ENCODE results near the gene PTOV1.

DNA sequence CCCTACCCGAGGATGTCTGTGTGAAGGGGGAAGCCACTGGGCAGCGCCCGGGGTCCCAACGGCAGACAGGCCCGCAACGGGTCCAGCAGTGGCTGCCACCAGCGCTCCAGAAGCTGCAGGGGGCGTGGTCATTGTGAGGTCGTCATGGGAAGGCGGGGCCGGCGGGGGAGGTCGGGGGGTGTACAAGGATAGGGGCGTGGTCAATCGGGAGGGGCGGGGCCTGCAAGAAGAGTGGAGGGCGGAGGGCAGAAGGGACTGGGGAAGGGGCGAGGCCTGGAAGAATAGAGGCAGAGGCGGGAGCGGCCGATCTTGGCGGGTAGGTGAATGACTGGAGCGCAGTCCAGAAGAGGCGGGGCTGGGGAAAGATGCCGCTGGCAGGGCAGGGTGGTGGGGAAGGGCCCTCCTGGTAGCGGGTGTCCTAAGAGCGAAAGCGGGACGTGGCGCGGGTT lies 42.2 kb upstream of the PTOV1 start:
- TF ChIP-seq, protein P1, sequence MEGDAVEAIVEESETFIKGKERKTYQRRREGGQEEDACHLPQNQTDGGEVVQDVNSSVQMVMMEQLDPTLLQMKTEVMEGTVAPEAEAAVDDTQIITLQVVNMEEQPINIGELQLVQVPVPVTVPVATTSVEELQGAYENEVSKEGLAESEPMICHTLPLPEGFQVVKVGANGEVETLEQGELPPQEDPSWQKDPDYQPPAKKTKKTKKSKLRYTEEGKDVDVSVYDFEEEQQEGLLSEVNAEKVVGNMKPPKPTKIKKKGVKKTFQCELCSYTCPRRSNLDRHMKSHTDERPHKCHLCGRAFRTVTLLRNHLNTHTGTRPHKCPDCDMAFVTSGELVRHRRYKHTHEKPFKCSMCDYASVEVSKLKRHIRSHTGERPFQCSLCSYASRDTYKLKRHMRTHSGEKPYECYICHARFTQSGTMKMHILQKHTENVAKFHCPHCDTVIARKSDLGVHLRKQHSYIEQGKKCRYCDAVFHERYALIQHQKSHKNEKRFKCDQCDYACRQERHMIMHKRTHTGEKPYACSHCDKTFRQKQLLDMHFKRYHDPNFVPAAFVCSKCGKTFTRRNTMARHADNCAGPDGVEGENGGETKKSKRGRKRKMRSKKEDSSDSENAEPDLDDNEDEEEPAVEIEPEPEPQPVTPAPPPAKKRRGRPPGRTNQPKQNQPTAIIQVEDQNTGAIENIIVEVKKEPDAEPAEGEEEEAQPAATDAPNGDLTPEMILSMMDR (IDR thresholded peaks at IDR 0.05): no peak
- peak; percentile 58 to 67 for TF ChIP-seq POLR2A (IDR thresholded peaks at IDR 0.05)
